Stimulated activated CD4-positive, alpha-beta T cell treated with anti-CD3 and anti-CD28 coated beads, Interleukin-1b, Interleukin-23, amount 100 ng/mL, for 4 hours (primary cell): ENCODE measurements around the gene ITPR1.
A peak's percentile ranks its signal among the peaks of the same experiment; 100 is the strongest.
"Not testable (repeated sequence)": the region's sequence is repeated elsewhere in the genome, so short reads cannot be mapped to it uniquely, and the experiment has no call there.

Source experiments
- DNase-seq, 2 donors: peaks; one replicate each; pipeline ENCODE4 v3.0.0-alpha.2; 2020; ENCODE audit warnings: low read depth in 2 of 2

Gene ITPR1

GRCh38 chr3:4571690-4572334 is 78.7 kb downstream of the ITPR1 start:
- DNase-seq, result no peak

- DNase-seq, result no peak
Observed at GRCh38 chr3:4573153-4573552, 80.0 kb downstream of the ITPR1 start.

- no peak for DNase-seq
Observed at GRCh38 chr3:4574426-4574965, 81.3 kb downstream of the ITPR1 start.

- no peak for DNase-seq
Observed at GRCh38 chr3:4575381-4575780, 82.2 kb downstream of the ITPR1 start.

GRCh38 chr3:4577721-4578120 is 84.6 kb downstream of the ITPR1 start:
- DNase-seq, result no peak

- DNase-seq, result no peak
Observed at GRCh38 chr3:4580346-4581123, 87.4 kb downstream of the ITPR1 start.

GRCh38 chr3:4581124-4581424 is 87.9 kb downstream of the ITPR1 start:
- DNase-seq, result no peak

GRCh38 chr3:4581498-4581897 is 88.3 kb downstream of the ITPR1 start:
- DNase-seq, result no peak

- DNase-seq, result no peak
Observed at GRCh38 chr3:4581920-4582611, 88.9 kb downstream of the ITPR1 start.

- no peak for DNase-seq
Observed at GRCh38 chr3:4582624-4583023, 89.5 kb downstream of the ITPR1 start.

- DNase-seq, result no peak
Observed at GRCh38 chr3:4583416-4583815, 90.3 kb downstream of the ITPR1 start.

GRCh38 chr3:4584456-4585249 is 91.5 kb downstream of the ITPR1 start:
- peak in 1 of 2 donors; percentile 10 for DNase-seq

- DNase-seq, result no peak
Observed at GRCh38 chr3:4586381-4586780, 93.2 kb downstream of the ITPR1 start.

- no peak for DNase-seq
Observed at GRCh38 chr3:4587061-4587837, 94.1 kb downstream of the ITPR1 start.

GRCh38 chr3:4587838-4588105 is 94.6 kb downstream of the ITPR1 start:
- DNase-seq, result no peak

GRCh38 chr3:4588466-4588865 is 95.3 kb downstream of the ITPR1 start:
- no peak for DNase-seq

GRCh38 chr3:4589475-4590097 is 96.4 kb downstream of the ITPR1 start:
- no peak for DNase-seq

- DNase-seq, result not testable (repeated sequence)
Observed at GRCh38 chr3:4590849-4591248, 97.7 kb downstream of the ITPR1 start.

- no peak for DNase-seq
Observed at GRCh38 chr3:4591669-4592068, 98.5 kb downstream of the ITPR1 start.

GRCh38 chr3:4593014-4593413 is 99.9 kb downstream of the ITPR1 start:
- DNase-seq, result no peak

- DNase-seq, result no peak
Observed at GRCh38 chr3:4595710-4596113, 102.6 kb downstream of the ITPR1 start.
